ENCODE data around the gene GPX4.

GPX4 gene

GRCh38 chr19:1143828-1144399, 40.1 kb downstream of the GPX4 start:
- TF ChIP-seq JUND (IDR thresholded peaks at IDR 0.05; ENCODE audit: low read depth): no peak
- in situ Hi-C loops (cut with HindIII; ENCODE audit: low pct_unique_long_range_greater_than_20kb, low sequenced_read_pairs): no loop called here

GRCh38 chr19:1144741-1145140, 40.9 kb downstream of the GPX4 start:
- in situ Hi-C loops (cut with HindIII; ENCODE audit: low pct_unique_long_range_greater_than_20kb, low sequenced_read_pairs): no loop called here
- DNase-seq (ENCODE audit: low read depth in 1 of 2, low spot score in 1 of 2): no peak
- TF ChIP-seq JUND (IDR thresholded peaks at IDR 0.05; ENCODE audit: low read depth): no peak

More at GRCh38 chr19:1143828-1144399, 40.1 kb downstream of the GPX4 start:
- no peak for DNase-seq (ENCODE audit: low read depth in 1 of 2, low spot score in 1 of 2)

GRCh38 chr19:1145635-1146411, 42.0 kb downstream of the GPX4 start:
- TF ChIP-seq JUND (IDR thresholded peaks at IDR 0.05; ENCODE audit: low read depth): no peak
- no peak for DNase-seq (ENCODE audit: low read depth in 1 of 2, low spot score in 1 of 2)
- in situ Hi-C loops (cut with HindIII; ENCODE audit: low pct_unique_long_range_greater_than_20kb, low sequenced_read_pairs): no loop called here

- in situ Hi-C loops (cut with HindIII; ENCODE audit: low pct_unique_long_range_greater_than_20kb, low sequenced_read_pairs): no loop called here
- no peak for TF ChIP-seq JUND (IDR thresholded peaks at IDR 0.05; ENCODE audit: low read depth)
- DNase-seq (ENCODE audit: low read depth in 1 of 2, low spot score in 1 of 2): no peak
Observed at GRCh38 chr19:1146412-1146699, 42.6 kb downstream of the GPX4 start.

GRCh38 chr19:1146858-1147780, 43.3 kb downstream of the GPX4 start:
- in situ Hi-C loops (cut with HindIII; ENCODE audit: low pct_unique_long_range_greater_than_20kb, low sequenced_read_pairs): no loop called here
- DNase-seq (ENCODE audit: low read depth in 1 of 2, low spot score in 1 of 2): no peak
- TF ChIP-seq JUND (IDR thresholded peaks at IDR 0.05; ENCODE audit: low read depth): no peak

GRCh38 chr19:1147934-1148549, 44.2 kb downstream of the GPX4 start:
- no peak for DNase-seq (ENCODE audit: low read depth in 1 of 2, low spot score in 1 of 2)
- in situ Hi-C loops (cut with HindIII; ENCODE audit: low pct_unique_long_range_greater_than_20kb, low sequenced_read_pairs): no loop called here
- no peak for TF ChIP-seq JUND (IDR thresholded peaks at IDR 0.05; ENCODE audit: low read depth)

GRCh38 chr19:1149259-1150045, 45.7 kb downstream of the GPX4 start:
- TF ChIP-seq JUND (IDR thresholded peaks at IDR 0.05; ENCODE audit: low read depth): no peak
- no peak for DNase-seq (ENCODE audit: low read depth in 1 of 2, low spot score in 1 of 2)
- in situ Hi-C loops (cut with HindIII; ENCODE audit: low pct_unique_long_range_greater_than_20kb, low sequenced_read_pairs): no loop called here

- TF ChIP-seq JUND (IDR thresholded peaks at IDR 0.05; ENCODE audit: low read depth): no peak
- in situ Hi-C loops (cut with HindIII; ENCODE audit: low pct_unique_long_range_greater_than_20kb, low sequenced_read_pairs): no loop called here
Observed at GRCh38 chr19:1150333-1151036, 46.7 kb downstream of the GPX4 start.

GRCh38 chr19:1151037-1151724, 47.4 kb downstream of the GPX4 start:
- in situ Hi-C loops (cut with HindIII; ENCODE audit: low pct_unique_long_range_greater_than_20kb, low sequenced_read_pairs): no loop called here
- DNase-seq (ENCODE audit: low read depth in 1 of 2, low spot score in 1 of 2): peak in 1 of 2 experiments; percentile 16
- TF ChIP-seq JUND (IDR thresholded peaks at IDR 0.05; ENCODE audit: low read depth): no peak

More at GRCh38 chr19:1150333-1151036, 46.7 kb downstream of the GPX4 start:
- no peak for DNase-seq (ENCODE audit: low read depth in 1 of 2, low spot score in 1 of 2)

GRCh38 chr19:1151917-1152587, 48.3 kb downstream of the GPX4 start:
- no peak for TF ChIP-seq JUND (IDR thresholded peaks at IDR 0.05; ENCODE audit: low read depth)
- in situ Hi-C loops (cut with HindIII; ENCODE audit: low pct_unique_long_range_greater_than_20kb, low sequenced_read_pairs): no loop called here
- DNase-seq (ENCODE audit: low read depth in 1 of 2, low spot score in 1 of 2): no peak
